OCI-LY1 (cell line): ENCODE data around the gene NEDD4L.

ENCODE experiments used
- H2AFZ ChIP-seq: fragments of 200-600 bp; sonication (generic), shearing (Covaris generic); 2 replicates; pipeline ENCODE4 v1.6.0; 2014; ENCODE audit warnings: antibody characterized with exemption, mild to moderate bottlenecking, low read length
- H3F3A ChIP-seq: fragments of 200-600 bp; sonication (generic), shearing (Covaris generic); 2 replicates; pipeline ENCODE4 v1.6.0; 2014; ENCODE audit warnings: mild to moderate bottlenecking, antibody characterized with exemption, low read length, moderate library complexity; ENCODE audit not compliant: insufficient read depth
- H3K27ac ChIP-seq: fragments of 200-600 bp; sonication (generic); 2 replicates; pipeline ENCODE4 v1.5.1; 2014; ENCODE audit warnings: low read length, mixed run types, mild to moderate bottlenecking, low read depth; ENCODE audit not compliant: poor library complexity, severe bottlenecking
- H3K27me3 ChIP-seq: fragments of 200-600 bp; sonication (generic); 2 replicates; pipeline ENCODE4 v1.6.0; 2014; ENCODE audit warnings: antibody characterized with exemption, mild to moderate bottlenecking, low read length, moderate library complexity; ENCODE audit not compliant: insufficient read depth
- H3K36me3 ChIP-seq: fragments of 200-600 bp; sonication (generic); 2 replicates; pipeline ENCODE4 v1.6.1; 2014; ENCODE audit warnings: mild to moderate bottlenecking, antibody characterized with exemption, low read length, moderate library complexity, mixed read lengths; ENCODE audit not compliant: insufficient read depth
- H3K4me1 ChIP-seq: fragments of 200-600 bp; sonication (generic); 2 replicates; pipeline ENCODE4 v1.5.1; 2014; ENCODE audit warnings: mild to moderate bottlenecking, low read length, moderate library complexity; ENCODE audit not compliant: insufficient read depth, severe bottlenecking
- H3K4me2 ChIP-seq: fragments of 200-600 bp; sonication (generic), shearing (Covaris generic); 2 replicates; pipeline ENCODE4 v1.6.1; 2014; ENCODE audit warnings: low read length
- H3K4me3 ChIP-seq: fragments of 200-600 bp; sonication (generic); 2 replicates; pipeline ENCODE4 v1.5.1; 2014; ENCODE audit warnings: low read length, low read depth, mild to moderate bottlenecking, mixed read lengths; ENCODE audit not compliant: poor library complexity, severe bottlenecking
- H3K79me2 ChIP-seq: fragments of 200-600 bp; shearing (Covaris generic); 2 replicates; pipeline ENCODE4 v1.6.1; 2016; ENCODE audit warnings: mixed run types, low read length, mixed read lengths; ENCODE audit not compliant: insufficient read depth
- H3K9ac ChIP-seq: fragments of 200-600 bp; sonication (generic), shearing (Covaris generic); 2 replicates; pipeline ENCODE4 v1.6.1; 2014; ENCODE audit warnings: mild to moderate bottlenecking, low read length, mixed read lengths
- H3K9me2 ChIP-seq: fragments of 200-600 bp; sonication (generic), shearing (Covaris generic); 2 replicates; pipeline ENCODE4 v1.6.1; 2014; ENCODE audit warnings: low read depth, mild to moderate bottlenecking, low read length, mixed read lengths
- H3K9me3 ChIP-seq: fragments of 200-600 bp; shearing (Covaris generic); 2 replicates; pipeline ENCODE4 v1.6.1; 2014; ENCODE audit warnings: low read length, mixed read lengths
- H4K20me1 ChIP-seq: fragments of 200-600 bp; sonication (generic), shearing (Covaris generic); 2 replicates; pipeline ENCODE4 v1.6.0; 2016; ENCODE audit warnings: mild to moderate bottlenecking, low read length; ENCODE audit not compliant: insufficient read depth
- EZH2 ChIP-seq: fragments of 200-600 bp; sonication (generic), shearing (Covaris generic); IDR thresholded peaks from 2 replicates; pipeline ENCODE4 v1.8.0; 2017; ENCODE audit warnings: borderline replicate concordance, mixed run types, mild to moderate bottlenecking, antibody characterized with exemption, low read length, moderate library complexity, mixed read lengths
- TF ChIP-seq, protein P1 (sequence below): fragments of 200-600 bp; sonication (generic), shearing (Covaris generic); IDR thresholded peaks from 2 replicates; pipeline ENCODE4 v1.5.1; 2017; ENCODE audit warnings: mild to moderate bottlenecking, antibody characterized with exemption, low read length, moderate library complexity, mixed read lengths

NEDD4L gene

DNA sequence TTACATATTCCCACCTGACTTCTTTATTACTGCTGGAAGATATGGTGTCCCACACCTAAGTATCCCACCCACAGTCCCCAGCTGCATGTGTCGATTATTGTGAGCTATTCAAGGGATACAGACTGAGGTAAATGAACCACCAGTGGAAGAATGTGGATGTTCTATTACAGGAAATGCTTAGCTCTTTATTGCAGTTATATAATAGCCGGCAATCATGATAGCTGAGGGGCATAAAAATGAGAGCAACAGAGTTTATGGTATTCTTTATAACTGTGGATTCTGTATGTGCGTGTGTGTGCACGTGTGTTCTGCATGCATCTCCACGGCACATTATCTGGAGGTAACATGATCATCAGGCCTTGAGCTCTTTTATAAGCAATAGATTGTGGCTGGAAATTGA, 198.9 kb downstream of the NEDD4L start:
- H3K27me3 ChIP-seq: no peaks in the 10 kb centered on the region
- H3K79me2 ChIP-seq: no peaks in the 10 kb centered on the region
- H2AFZ ChIP-seq: no peak overlapping the region
- TF ChIP-seq, protein P1, sequence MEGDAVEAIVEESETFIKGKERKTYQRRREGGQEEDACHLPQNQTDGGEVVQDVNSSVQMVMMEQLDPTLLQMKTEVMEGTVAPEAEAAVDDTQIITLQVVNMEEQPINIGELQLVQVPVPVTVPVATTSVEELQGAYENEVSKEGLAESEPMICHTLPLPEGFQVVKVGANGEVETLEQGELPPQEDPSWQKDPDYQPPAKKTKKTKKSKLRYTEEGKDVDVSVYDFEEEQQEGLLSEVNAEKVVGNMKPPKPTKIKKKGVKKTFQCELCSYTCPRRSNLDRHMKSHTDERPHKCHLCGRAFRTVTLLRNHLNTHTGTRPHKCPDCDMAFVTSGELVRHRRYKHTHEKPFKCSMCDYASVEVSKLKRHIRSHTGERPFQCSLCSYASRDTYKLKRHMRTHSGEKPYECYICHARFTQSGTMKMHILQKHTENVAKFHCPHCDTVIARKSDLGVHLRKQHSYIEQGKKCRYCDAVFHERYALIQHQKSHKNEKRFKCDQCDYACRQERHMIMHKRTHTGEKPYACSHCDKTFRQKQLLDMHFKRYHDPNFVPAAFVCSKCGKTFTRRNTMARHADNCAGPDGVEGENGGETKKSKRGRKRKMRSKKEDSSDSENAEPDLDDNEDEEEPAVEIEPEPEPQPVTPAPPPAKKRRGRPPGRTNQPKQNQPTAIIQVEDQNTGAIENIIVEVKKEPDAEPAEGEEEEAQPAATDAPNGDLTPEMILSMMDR: no peak
- TF ChIP-seq EZH2: no peak
- H3F3A ChIP-seq: no peaks in the 10 kb centered on the region
- no peak overlapping the region for H3K4me3 ChIP-seq
- no peaks in the 10 kb centered on the region for H3K9me2 ChIP-seq
- no peak overlapping the region for H3K9ac ChIP-seq
- H3K4me2 ChIP-seq: no peak overlapping the region
- H3K9me3 ChIP-seq: no peaks in the 10 kb centered on the region
- H3K4me1 ChIP-seq: no peaks in the 10 kb centered on the region
- no peaks in the 10 kb centered on the region for H4K20me1 ChIP-seq
- no peaks in the 10 kb centered on the region for H3K36me3 ChIP-seq
- no peak overlapping the region for H3K27ac ChIP-seq

DNA sequence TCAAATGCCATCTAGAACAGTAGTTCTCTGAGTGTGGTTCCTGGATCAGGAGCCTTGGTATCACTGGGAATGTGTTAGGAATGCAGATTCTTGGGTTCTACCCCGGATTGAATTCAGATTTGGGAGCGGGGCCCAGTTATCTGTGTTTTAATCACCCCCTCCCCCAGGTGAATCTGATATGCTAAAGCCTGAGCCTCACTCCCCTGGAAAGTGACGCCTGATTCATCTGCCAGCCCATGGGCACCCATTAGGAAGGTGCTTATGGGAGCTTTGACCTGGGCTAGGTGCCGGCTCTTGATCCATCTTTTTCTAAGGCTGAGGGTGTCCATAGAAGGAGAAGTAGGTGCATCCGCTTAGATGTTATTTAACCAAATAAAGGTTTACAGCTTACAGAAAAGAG, 199.4 kb downstream of the NEDD4L start:
- Histone ChIP-seq H3K4me3 (no peak overlapping the region), H3K4me1 (no peaks in the 10 kb centered on the region), H3K27ac (no peak overlapping the region), H3K9me3 (no peaks in the 10 kb centered on the region), H3K4me2 (no peak overlapping the region), H3K79me2 (no peaks in the 10 kb centered on the region), H3K36me3 (no peaks in the 10 kb centered on the region), H3K9ac (no peak overlapping the region), H4K20me1 (no peaks in the 10 kb centered on the region), H3K27me3 (no peaks in the 10 kb centered on the region), H3F3A (no peaks in the 10 kb centered on the region), H3K9me2 (no peaks in the 10 kb centered on the region), H2AFZ (no peak overlapping the region)
- TF ChIP-seq, protein P1: no peak
- TF ChIP-seq EZH2: no peak

DNA sequence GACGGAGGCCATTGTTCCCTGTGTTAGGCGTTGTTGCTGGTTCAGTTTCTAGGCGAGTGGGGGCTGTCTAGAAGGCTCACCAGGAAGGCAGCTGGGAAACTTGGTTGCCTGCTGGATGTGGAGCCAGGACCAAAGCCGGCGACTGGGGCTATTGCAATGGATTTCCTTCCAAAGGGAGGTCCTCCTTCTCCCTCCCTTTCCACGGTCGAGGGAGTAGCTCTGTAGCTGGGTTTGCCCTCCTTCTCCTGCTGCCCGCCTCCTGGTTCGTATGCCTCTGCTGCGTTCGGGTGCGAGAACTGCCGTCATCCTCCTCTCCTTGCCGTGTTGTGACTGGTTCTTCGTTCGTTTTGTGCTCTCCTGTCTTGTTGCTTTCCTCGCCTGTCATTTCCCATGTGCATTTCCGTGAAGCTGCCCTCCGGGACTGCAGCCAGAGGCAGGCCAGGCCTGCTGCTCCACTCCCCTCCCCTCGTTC, 203.4 kb downstream of the NEDD4L start:
- Histone ChIP-seq H3F3A (no peaks in the 10 kb centered on the region), H2AFZ (no peak overlapping the region), H3K36me3 (no peaks in the 10 kb centered on the region), H3K27me3 (no peaks in the 10 kb centered on the region), H3K9ac (no peak overlapping the region), H4K20me1 (no peaks in the 10 kb centered on the region), H3K4me2 (no peak overlapping the region), H3K9me2 (no peaks in the 10 kb centered on the region), H3K9me3 (no peaks in the 10 kb centered on the region), H3K79me2 (no peaks in the 10 kb centered on the region), H3K4me3 (no peak overlapping the region), H3K4me1 (no peaks in the 10 kb centered on the region), H3K27ac (no peak overlapping the region)
- no peak for TF ChIP-seq EZH2
- TF ChIP-seq, protein P1: no peak
